Measurements from ENCODE around the gene DARS2.

DNA sequence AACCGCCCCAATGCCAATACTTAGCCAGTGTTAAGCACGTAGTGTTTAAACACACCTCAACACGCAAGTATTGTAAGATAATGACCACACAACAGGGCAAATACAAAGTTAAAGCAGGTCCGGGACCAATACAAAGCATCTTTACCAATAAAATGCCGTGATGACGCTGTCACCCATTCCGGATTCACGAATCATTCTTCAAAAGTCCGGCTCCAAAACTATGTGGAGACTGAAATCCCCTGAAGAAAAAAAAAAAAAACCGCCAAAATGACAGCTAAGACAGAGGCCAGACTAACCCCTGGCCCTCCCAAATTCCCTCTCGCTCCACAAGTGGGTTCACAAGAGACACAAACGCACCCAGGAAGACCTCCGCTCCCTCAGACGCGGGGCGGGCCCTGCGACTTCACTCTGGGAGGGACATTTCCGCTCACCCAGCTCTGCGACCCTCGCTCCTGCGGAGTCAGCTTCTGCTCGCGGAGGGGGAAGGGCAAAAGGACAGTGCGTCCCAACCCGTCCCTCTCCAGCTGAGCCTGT is 625 bp upstream of the DARS2 start:
- TF ChIP-seq EZH2 (IDR thresholded peaks at IDR 0.05): no peak
- TF ChIP-seq POLR2AphosphoS5 (IDR thresholded peaks at IDR 0.05; ENCODE audit: borderline replicate concordance, low read depth, low read length): no peak
